Transverse colon (tissue), 4 donors: ENCODE data around the gene KRTAP10-9.

Source experiments
- POLR2AphosphoS5 ChIP-seq, 3 donors: sonication (generic); formaldehyde crosslinking; IDR thresholded peaks; one replicate each; pipeline ENCODE4 v1.6.1; 2016; ENCODE audit warnings: antibody characterized with exemption in 3 of 3
- TF ChIP-seq, protein P1 (sequence below), 5 experiments: fragments of 200-600 bp in 3 of 5; fragments of 450-650 bp in 2 of 5; sonication (generic) in 3 of 5; IDR thresholded peaks; 1 replicate in 2 of 5; 2 replicates in 3 of 5; pipeline ENCODE4 v1.5.1; 2016 to 2017; ENCODE audit warnings: antibody characterized with exemption in 5 of 5, inconsistent platforms in 3 of 5, mild to moderate bottlenecking in 2 of 5, moderate library complexity in 1 of 5

DNA sequence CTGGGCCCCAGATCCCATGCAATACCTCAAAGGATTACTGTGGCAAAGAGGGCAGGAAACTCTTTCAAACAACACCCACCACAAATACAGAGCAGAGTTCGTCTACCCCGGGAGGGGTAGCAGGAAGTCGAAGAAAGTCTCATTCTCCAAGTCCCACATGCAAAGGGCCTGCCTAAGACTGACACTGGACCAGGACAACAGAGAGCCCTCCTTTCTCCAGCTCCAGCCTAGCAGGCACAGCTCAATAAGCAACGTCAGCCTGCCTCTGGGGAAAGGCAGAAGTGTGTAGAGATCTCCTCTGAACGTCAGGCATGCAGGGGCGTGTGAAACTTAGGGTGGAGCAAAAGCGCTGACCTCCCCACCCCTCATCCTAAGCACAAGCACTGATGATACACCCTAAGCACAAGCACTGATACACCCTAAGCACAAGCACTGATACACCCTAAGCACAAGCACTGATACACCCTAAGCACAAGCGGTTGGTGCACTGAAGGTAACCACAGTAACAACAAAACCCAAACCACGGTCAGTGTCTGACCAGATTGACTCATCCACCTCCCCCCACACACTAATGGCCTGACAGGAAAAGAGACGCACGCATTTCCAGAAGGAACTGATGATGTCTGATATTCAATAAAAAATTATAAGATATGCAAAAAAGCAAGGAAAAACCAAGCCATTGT is 32.2 kb downstream of the KRTAP10-9 start:
- TF ChIP-seq, protein P1, sequence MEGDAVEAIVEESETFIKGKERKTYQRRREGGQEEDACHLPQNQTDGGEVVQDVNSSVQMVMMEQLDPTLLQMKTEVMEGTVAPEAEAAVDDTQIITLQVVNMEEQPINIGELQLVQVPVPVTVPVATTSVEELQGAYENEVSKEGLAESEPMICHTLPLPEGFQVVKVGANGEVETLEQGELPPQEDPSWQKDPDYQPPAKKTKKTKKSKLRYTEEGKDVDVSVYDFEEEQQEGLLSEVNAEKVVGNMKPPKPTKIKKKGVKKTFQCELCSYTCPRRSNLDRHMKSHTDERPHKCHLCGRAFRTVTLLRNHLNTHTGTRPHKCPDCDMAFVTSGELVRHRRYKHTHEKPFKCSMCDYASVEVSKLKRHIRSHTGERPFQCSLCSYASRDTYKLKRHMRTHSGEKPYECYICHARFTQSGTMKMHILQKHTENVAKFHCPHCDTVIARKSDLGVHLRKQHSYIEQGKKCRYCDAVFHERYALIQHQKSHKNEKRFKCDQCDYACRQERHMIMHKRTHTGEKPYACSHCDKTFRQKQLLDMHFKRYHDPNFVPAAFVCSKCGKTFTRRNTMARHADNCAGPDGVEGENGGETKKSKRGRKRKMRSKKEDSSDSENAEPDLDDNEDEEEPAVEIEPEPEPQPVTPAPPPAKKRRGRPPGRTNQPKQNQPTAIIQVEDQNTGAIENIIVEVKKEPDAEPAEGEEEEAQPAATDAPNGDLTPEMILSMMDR (IDR thresholded peaks at IDR 0.05), result no peak
- no peak for TF ChIP-seq POLR2AphosphoS5 (IDR thresholded peaks at IDR 0.05)
